Gastrocnemius medialis (tissue), 4 donors: ENCODE measurements around the gene SPARC.

Experiments
- CTCF ChIP-seq, 5 experiments: fragments of 450-650 bp in 3 of 5; fragments of 200-600 bp in 2 of 5; sonication (generic) in 2 of 5; IDR thresholded peaks in 4 of 5; conservative IDR thresholded peaks in 1 of 5; 1 replicate in 4 of 5; 2 replicates in 1 of 5; pipeline ENCODE4 v1.5.1; 2016 to 2019; ENCODE audit warnings: antibody characterized with exemption in 5 of 5, mild to moderate bottlenecking in 3 of 5, moderate library complexity in 3 of 5
- POLR2A ChIP-seq, 2 donors: fragments of 450-650 bp; IDR thresholded peaks; one replicate each; pipeline ENCODE4 v1.6.1; 2017; ENCODE audit warnings: antibody characterized with exemption in 2 of 2, mild to moderate bottlenecking in 2 of 2, moderate library complexity in 2 of 2

DNA sequence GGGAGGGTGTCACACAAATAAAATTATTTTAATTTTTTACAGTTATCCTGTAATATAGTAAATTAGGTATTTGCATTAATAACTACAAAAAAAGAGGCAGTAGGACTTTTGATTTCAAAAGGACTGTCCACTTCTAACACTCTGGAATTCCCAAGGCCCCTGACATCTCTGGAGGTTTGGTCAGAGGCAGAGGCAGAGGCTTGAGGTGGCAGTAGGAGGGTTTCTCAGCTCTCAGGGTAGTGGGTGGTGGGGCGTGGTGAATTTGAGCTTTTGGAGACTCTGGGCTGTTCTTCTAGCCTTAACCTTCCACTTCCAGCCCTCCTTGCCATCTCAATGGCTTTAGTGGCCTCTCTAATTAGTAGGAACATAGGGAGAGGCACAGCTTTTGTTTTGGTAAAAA is 48.9 kb upstream of the SPARC start:
- TF ChIP-seq CTCF (IDR thresholded peaks at IDR 0.05 in 4 of 5, conservative IDR thresholded peaks at IDR 0.05 in 1 of 5): no peak
- TF ChIP-seq POLR2A (IDR thresholded peaks at IDR 0.05): no peak
